Measurements from ENCODE around the gene POLDIP3. TPM values are rescaled to one million over a fixed set of nuclear protein-coding genes. Genes with fewer than 3 reads are reported as not detected.
"Not testable (repeated sequence)": the region's sequence is repeated elsewhere in the genome, so short reads cannot be mapped to it uniquely, and the experiment has no call there.

The POLDIP3 gene
- polyA plus RNA-seq, 3 donors = 27.4 to 32.6 (median 30.0) TPM

DNA sequence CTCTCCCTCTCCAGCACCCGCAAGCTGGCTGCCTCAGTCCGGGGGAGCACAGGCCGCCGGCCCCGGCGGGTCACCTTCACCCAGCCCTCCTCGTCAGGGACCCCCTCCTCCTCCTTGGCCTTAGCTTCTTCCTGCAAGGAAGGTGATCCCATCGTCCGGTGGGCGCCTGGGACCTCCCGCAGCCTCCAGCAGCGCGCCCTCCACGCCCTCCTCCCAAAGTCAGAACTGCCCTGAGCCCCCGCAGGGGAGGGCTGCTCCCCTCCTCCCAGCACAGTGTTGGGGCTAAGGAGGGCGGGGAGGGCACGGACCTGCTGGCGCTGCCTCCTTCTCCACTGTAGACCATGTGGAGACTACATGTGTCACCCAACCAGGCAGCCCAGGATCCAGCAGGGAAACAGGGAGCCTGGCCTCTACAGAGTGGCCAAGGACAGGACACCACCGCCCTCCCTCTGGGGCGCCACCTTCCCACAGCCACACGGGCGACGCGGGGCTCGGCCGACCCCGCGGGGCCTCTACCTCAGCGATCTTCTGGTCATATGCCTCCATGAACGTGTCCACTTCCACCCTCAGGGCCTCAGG, 38.6 kb downstream of the POLDIP3 start:
- 92 to 95% (median 94%) methylated on average over 12 to 26 of the region's 30 CpGs for WGBS, 3 donors
- not testable (repeated sequence) for H3K27ac ChIP-seq (ENCODE audit: low read depth, low read length)

DNA sequence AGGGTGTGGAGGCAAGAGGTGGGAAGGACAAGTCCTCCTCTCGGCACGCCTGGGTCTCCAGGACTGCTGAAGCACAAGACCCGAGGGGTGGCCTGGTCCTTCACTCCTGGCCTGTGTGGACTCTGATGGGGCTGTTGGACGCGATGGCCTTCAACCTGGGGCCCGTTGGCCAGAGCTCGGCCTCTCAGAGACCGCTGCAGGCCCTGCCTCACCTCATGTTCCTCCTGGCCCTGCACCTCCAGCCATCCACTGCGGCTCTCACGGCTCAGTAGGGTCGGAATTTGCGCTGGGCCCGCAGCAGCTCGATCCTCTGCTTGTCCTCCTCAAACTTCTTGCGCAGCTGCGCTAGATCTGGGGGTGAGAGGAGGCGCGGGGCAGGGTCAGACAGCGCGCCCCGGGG, 40.2 kb downstream of the POLDIP3 start:
- H3K27ac ChIP-seq (ENCODE audit: low read depth, low read length) = not testable (repeated sequence)
- 83 to 96% (median 93%) methylated on average over 10 to 18 of the region's 21 CpGs for WGBS, 3 donors

GRCh38 chr22:42574046-42574445, 40.6 kb downstream of the POLDIP3 start:
- not testable (repeated sequence) for H3K27ac ChIP-seq (ENCODE audit: low read depth, low read length)
- 77 to 100% (median 100%) methylated on average over 1 of the region's 1 CpG for WGBS, 3 donors

- 87 to 97% (median 94%) methylated on average over 11 to 12 of the region's 12 CpGs for WGBS, 3 donors
Observed at GRCh38 chr22:42571068-42571467, 43.6 kb downstream of the POLDIP3 start.

DNA sequence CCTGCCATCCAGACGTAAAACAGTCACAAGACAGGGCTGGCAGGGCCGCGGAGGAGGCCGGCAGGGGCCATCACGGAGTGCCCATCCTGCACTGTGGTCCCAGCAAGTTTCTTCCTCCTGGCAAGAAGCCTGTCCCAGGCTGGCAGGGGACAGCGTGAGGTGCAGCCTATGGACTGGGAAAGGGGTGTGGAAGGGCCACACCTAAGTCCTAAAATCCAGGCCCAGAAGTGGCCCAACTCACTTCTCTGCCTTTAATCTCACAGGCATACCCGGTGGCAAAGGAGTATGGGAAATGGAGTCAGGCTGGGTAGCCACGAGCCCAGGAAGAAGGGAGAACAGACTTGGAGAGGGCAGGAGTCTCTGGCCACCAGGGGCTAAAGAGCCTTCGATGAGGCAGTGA, 44.1 kb downstream of the POLDIP3 start:
- 71 to 82% (median 80%) methylated on average over 8 to 9 of the region's 9 CpGs for WGBS, 3 donors
- H3K27ac ChIP-seq (ENCODE audit: low read depth, low read length) = not testable (repeated sequence)

More at GRCh38 chr22:42571068-42571467, 43.6 kb downstream of the POLDIP3 start:
- not testable (repeated sequence) for H3K27ac ChIP-seq (ENCODE audit: low read depth, low read length)

- H3K27ac ChIP-seq (ENCODE audit: low read depth, low read length) = not testable (repeated sequence)
- WGBS, 3 donors = 76 to 87% (median 77%) methylated on average over 5 of the region's 6 CpGs
Observed at GRCh38 chr22:42567950-42568349, 46.7 kb downstream of the POLDIP3 start.

DNA sequence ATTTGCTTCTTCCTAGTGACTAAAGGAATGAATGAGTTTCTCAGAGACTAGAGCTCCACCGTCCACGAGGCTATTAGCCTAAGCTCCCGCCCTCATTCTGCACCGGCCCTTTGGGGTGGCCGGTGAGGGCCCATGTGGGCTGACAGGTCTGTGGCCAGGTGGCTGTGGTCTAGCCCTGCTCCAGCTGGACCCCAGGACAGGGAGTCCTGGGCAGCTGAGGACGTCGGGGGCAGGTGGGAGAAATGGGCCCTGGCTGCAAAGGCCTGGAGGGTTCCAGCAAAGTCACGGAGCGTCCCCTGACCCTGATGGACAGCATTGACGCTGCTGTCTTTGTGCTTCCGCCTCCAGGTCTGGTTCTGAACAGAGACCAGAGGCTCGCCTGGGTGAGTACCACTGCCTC, 48.7 kb downstream of the POLDIP3 start:
- 94 to 96% (median 96%) methylated on average over 12 of the region's 12 CpGs for WGBS, 3 donors
- no peak overlapping the region for H3K27ac ChIP-seq (ENCODE audit: low read depth, low read length)

- H3K27ac ChIP-seq (ENCODE audit: low read depth, low read length) = no peak overlapping the region
- 98% methylated on average over 17 of the region's 17 CpGs for WGBS, 3 donors
Observed at GRCh38 chr22:42564699-42565098, 50.0 kb downstream of the POLDIP3 start.

GRCh38 chr22:42563943-42564342, 50.7 kb downstream of the POLDIP3 start:
- WGBS, 3 donors = 86 to 90% (median 88%) methylated on average over 3 of the region's 3 CpGs
- H3K27ac ChIP-seq (ENCODE audit: low read depth, low read length) = not testable (repeated sequence)

DNA sequence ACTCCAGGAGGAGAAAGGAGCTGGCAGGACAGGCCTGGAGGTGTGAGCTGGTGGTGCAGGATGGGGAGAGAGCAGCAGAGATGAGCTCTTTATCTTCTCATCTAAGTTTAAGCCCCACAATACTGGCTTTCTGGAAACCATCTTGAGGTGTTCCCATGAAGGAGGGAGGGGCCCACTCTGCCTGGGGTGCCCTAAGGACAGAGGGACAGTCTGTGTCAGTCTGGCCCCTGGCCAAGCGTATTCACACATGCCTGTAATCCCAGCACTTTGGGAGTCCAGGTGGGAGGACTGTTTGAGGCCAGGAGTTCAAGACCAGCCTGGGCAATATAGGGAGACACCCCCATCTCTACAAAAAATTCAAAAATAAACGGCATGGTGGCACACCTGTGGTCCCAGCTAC, 52.0 kb downstream of the POLDIP3 start:
- 73 to 85% (median 81%) methylated on average over 2 of the region's 2 CpGs for WGBS, 3 donors
- H3K27ac ChIP-seq (ENCODE audit: low read depth, low read length) = no peak overlapping the region

- H3K27ac ChIP-seq (ENCODE audit: low read depth, low read length) = no peak overlapping the region
- WGBS, 3 donors = 32 to 36% (median 33%) methylated on average over 8 of the region's 8 CpGs
Observed at GRCh38 chr22:42562279-42562678, 52.4 kb downstream of the POLDIP3 start.

- H3K27ac ChIP-seq (ENCODE audit: low read depth, low read length) = no peak overlapping the region
- 46 to 59% (median 49%) methylated on average over 5 of the region's 5 CpGs for WGBS, 3 donors
Observed at GRCh38 chr22:42561856-42562255, 52.8 kb downstream of the POLDIP3 start.

DNA sequence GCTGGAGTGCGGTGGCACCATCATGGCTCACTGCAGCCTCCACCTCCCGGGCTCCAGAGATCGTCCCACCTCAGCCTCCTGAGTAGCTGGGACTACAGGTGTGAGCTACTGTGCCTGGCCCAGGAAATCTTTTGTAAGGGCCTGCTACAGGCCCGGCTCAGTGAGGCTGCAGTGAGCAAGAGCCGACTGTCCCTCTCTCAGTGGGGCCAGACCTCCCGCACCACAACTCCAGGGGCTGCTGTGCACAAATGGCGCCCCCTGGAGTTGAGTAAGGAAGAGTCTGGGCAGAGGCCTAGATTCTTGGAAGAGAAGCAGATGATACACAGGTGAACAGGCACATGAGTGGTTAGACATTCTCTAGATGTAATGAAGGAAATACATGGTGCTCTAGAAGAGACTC, 53.9 kb downstream of the POLDIP3 start:
- H3K27ac ChIP-seq (ENCODE audit: low read depth, low read length) = no peak overlapping the region
- WGBS, 3 donors = 77 to 83% (median 78%) methylated on average over 7 of the region's 7 CpGs

- H3K27ac ChIP-seq (ENCODE audit: low read depth, low read length) = no peak overlapping the region
- 84 to 92% (median 91%) methylated on average over 8 of the region's 8 CpGs for WGBS, 3 donors
Observed at GRCh38 chr22:42560381-42560780, 54.3 kb downstream of the POLDIP3 start.

- no peak within 1 kb of the TSS for H3K27ac ChIP-seq (ENCODE audit: low read depth, low read length)
- WGBS, 3 donors = 1 to 2% (median 2%) methylated on average over 42 to 75 of the region's 75 CpGs
Observed at GRCh38 chr22:42553475-42554361, 61.0 kb downstream of the POLDIP3 start, which contains the start of gene SERHL2. TSS of gene SERHL2 (plus strand) at chr22:42553956. CDS start at chr22:42554021, 65 bp downstream.

DNA sequence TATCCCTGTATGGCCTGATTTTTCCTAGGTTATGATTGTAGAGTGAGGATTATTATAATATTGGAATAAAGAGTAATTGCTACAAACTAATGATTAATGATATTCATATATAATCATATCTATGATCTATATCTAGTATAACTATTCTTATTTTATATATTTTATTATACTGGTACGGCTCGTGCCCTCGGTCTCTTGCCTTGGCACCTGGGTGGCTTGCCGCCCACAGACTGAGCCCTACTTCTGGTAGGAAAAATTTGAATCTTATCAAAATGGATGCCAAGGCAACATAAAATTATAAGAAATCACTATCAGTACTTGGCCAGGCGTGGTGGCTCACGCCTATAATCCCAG, 62.4 kb downstream of the POLDIP3 start:
- H3K27ac ChIP-seq (ENCODE audit: low read depth, low read length) = not testable (repeated sequence)
- WGBS, 3 donors = 91 to 95% (median 93%) methylated on average over 6 of the region's 6 CpGs

DNA sequence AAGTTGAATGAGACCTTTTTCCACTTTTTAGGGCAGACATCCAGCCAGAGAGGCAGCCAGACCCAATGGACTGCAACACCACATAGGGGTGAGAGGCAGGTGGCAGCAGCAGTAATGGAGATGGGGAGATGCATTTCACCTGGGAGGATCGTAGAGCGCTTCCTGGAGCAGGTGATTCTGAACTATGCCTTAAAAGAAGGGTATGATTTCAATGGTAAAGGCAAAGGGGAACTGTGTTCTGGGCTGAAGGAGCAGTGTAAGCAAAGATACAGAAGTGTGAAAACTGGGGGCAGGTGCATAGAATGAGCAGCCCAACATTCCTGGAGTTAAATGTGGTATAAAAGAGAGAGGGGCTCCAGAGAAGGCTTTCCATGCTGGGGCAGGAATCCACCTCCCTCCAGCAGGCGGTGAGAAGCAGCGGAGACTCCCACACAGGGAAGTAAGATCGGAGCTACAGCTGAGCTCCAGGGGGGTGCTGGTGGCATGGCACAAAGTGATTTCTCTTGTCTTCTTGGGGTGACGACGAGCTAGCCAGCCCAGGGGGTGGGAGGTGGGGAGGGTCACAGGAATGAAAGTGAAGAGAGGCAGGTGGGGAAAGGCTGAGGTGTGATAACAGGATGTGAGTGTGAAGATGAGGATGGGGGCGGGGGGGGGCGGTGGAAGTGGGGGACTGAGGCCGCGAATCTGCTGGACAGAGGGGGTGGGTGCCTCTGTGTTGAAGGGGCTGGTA, 65.2 kb downstream of the POLDIP3 start:
- 64 to 73% (median 68%) methylated on average over 7 to 11 of the region's 11 CpGs for WGBS, 3 donors
- no peak overlapping the region for H3K27ac ChIP-seq (ENCODE audit: low read depth, low read length)

GRCh38 chr22:42548597-42549330, 65.9 kb downstream of the POLDIP3 start:
- H3K27ac ChIP-seq (ENCODE audit: low read depth, low read length) = no peak overlapping the region
- 79 to 81% (median 80%) methylated on average over 19 of the region's 19 CpGs for WGBS, 3 donors

Measured in adipose tissue (tissue), 3 donors.